Stimulated activated CD4-positive, alpha-beta T cell treated with anti-CD3 and anti-CD28 coated beads, Interleukin-4, amount 100 ng/mL, for 48 hours (primary cell): ENCODE results near the gene OR5H15.
"Not testable (repeated sequence)": the region's sequence is repeated elsewhere in the genome, so short reads cannot be mapped to it uniquely, and the experiment has no call there.

Experiments
- DNase-seq, 2 donors: peaks; one replicate each; pipeline ENCODE4 v3.0.0-alpha.2; 2020; ENCODE audit warnings: low read depth in 2 of 2

Gene OR5H15

DNA sequence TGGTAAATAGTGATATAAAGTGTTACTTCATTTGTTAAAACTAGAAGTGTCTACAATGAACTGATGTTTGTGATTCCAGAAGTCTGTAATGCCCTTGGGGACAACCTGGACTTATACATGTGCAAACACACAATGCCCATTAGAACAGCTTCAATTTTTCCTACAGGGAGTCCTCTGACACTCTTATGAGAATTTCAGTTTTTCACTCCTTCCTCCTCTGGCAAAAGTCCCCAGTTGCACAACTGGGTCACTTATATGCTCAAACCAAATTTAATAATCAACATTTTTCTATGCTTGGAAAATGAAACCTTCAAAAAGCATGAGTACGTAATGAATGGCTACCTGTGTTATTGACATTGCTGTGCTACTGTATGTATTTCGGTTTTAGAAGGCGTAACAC, at the start of gene OR5H15:
Gene OR5H15, plus strand, starts transcription at position 301 of the 400 bp plus-strand sequence. CDS start 2,004 bp downstream, outside the sequence.
- DNase-seq, result no peak

DNA sequence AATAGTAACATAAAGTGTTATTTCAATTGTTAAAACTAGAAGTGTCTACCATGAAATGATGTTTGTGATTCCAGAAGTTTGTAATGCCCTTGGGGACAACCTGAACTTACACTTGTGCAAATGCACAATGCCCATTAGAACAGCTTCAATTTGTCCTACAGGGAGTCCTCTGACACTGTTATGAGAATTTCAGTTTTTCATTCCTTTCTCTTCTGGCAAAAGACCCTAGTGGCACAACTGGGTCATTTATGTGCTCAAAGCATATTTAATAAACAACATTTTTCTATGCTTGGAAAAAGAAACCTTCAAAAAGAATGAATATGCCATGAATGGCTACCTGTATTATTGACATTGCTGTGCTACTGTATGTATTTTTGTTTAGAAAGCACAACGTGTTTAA, 36.1 kb upstream of the OR5H15 start, which contains the start of gene OR5H1:
Gene OR5H1, plus strand, starts transcription at position 301 of the 400 bp plus-strand sequence. CDS start 1,977 bp downstream, outside the sequence.
- DNase-seq, result no peak

DNA sequence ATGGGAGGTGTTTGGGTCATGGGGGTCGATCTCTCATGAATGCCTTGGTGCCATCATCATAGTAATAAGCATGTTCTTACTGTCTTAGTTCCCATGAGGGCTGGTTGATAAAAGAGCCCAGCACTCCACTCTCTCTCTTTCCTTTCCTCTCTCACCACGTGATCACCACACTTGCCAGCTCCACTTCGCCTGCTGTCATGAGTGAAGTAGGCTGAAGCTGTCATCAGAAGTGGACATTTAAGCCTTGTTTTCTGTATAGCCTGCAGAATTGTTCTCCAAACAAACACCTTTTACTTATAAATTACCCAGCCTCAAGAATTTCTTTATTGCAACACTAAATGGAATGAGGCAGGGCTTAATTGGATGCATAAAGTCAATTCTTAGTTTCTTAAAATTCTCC, 29.9 kb upstream of the OR5H15 start:
- DNase-seq, result no peak

DNA sequence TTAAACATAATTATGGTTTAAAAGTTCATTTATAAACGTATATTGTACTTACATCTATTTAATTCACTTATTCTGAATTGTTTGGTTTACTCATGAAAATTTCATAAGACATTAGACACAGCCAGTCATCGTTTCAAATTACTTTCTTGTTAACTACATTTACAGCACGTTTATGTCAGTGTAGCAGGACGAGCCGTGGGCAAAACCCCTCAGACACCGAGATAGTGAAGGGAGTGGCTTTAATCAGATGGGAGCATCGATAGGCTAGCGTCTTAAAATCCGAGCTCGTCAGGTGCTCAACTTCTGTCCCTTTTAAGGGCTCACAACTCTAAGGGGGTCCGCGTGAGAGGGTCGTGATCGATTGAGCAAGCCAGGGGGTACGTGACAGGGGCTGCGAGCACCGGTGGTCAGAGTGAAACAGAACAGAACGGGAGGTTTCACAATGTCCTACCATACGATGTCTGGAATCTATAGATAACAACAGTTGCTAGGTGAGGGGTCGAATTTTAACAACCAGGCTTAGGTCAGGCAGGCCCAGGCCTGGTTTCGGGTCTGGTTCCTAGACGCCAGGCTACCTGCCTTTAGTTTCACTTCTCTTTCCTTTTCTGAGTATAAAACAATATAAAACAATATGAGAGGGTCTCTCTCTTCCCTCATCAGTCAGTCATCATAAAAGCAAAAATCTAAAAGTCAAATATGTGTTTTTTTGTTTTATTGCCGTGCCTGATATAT, 28.5 kb upstream of the OR5H15 start:
- not testable (repeated sequence) for DNase-seq

DNA sequence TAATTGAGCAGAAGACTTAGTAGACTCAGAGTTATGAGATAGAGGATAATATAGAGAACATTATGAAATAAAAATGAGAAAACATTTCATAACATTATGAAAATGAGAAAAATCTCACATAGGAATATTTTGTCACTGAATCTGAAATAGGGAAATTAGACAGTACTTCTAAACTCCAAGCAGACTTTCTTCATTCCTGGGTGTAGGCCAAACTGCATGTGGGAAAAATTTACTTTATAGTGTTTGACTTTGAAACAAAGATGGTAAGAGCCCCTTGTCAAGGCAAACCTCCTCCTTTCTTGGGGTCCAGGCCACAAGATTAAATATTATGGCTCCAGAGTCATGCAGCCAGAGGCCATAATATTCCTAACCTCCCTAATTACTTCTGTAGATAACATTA, 26.0 kb upstream of the OR5H15 start:
- DNase-seq, result no peak

DNA sequence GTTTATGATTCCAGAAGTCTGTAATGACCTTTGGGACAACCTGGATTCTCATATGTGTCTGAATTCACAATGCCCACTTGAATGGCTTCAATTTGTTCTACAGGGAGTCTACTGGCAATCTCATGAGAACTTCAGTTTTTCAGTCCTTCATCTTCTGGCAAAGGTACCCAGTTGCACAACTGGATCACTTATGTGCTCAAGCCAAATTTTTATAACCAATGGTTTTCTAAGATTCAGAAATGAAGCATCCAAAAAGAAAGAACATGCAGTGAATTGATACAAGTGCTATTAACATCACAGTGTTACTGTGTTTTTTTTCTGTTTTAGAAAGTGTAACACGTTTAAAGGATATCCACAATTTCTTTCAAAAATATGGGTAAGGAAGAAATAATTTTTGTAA, 19.3 kb upstream of the OR5H15 start, which contains the start of gene OR5H14:
Gene OR5H14, plus strand, starts transcription at position 301 of the 400 bp plus-strand sequence. CDS start 1,907 bp downstream, outside the sequence.
- DNase-seq, result no peak

DNA sequence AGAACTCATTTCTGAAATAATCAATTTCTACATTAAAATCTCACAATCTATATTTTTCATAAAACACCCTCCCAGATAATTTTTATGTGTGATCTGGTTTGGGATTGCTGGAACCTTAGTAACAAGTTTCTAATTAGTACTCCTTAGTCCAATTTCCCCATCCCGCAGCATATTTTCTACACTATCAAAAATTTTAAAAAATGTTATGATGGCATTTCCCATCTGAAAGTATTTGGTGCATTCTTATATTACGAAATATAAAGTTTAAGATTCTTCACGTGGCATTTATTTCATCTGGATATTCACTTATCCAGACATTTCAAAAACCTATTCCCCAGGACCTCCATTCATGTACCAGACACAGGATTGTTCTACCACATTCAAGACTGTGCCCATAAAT, 17.7 kb upstream of the OR5H15 start:
- DNase-seq, result no peak

DNA sequence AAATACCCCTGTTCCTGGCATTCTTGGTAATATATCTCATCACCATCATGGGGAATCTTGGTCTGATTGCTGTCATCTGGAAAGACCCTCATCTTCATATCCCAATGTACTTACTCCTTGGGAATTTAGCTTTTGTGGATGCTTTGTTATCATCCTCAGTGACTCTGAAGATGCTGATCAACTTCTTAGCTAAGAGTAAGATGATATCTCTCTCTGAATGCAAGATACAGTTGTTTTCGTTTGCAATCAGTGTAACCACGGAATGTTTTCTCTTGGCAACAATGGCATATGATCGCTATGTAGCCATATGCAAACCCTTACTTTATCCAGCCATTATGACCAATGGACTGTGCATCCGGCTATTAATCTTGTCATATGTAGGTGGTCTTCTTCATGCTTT, 17.0 kb upstream of the OR5H15 start:
- DNase-seq, result not testable (repeated sequence)

DNA sequence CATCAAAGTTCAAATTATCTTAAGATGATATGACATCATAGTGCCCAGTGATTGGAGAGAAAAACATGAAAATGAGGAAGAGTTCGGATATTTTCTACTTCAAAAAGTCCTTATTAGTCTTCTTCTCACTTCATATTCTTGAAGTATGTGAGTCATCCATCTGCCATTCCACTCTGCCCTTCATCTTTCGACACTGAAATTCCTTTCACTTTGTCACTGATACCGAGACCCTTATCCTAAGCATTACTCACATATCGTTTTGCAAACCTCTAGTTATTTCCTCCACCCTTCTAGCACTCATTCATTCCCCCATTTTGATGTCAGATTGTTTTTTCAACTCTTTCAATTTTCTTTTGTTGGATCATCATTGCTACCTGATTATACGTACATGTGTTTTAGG, 15.3 kb upstream of the OR5H15 start:
- no peak for DNase-seq

DNA sequence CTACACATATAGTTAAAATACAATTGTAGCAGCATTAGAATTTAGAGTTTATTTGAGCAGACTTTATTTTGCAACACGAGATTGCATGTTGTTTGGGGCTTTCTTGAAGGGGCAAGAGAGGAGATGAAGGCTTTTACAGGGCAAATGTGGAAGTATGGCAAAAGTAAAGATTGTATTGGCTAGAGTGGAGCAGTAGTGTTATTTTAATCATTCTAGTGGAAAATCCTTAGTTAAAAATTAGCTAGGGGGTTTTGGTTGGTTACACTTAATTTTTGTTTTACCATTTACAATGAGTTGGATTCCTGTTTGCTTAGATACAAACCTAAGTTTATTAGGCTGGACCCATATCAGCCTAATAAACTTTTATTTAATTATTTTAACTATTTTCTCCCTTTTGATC, 4.6 kb downstream of the OR5H15 start:
- DNase-seq, result no peak

DNA sequence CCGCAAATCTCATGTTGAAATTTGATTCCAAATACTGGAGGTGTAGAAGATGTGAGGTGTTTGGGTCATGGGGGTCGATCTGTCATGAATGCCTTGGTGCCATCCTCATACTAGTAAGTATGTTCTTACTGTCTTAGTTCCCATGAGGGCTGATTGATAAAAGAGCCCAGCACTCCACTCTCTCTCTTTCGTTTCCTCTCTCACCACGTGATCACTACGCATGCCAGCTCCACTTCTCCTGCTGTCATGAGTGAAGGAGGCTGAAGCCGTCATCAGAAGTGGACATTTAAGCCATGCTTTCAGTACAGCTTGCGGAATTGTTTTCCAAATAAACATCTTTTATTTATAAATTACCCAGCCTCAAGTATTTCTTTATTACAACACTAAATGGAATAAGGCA, 6.1 kb downstream of the OR5H15 start:
- no peak for DNase-seq

DNA sequence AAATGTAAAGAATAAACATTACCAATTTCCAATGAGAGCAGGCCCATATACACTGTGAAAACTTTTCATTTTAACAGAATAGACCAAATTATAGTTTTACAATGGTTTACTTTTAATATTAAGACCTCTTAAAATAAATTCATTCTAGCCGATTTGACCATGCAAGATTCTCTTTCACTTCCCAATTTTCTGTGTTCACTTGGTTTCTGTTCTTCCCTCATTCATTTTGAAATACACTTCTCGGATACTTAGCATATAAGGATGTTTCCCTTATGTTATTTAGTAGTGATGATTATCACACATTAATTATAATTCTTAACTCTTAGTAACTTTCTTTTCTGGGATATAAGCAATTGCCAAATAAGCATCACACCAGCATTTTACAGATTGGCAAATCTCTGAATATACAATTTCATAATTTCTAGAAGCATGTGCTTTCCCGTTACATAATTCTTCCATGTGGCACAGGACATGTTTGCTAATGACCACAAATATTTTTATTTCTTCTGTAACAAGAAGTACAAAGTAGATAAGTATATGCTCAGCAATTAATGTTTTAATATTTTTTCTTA, 13.9 kb downstream of the OR5H15 start:
- DNase-seq, result no peak

DNA sequence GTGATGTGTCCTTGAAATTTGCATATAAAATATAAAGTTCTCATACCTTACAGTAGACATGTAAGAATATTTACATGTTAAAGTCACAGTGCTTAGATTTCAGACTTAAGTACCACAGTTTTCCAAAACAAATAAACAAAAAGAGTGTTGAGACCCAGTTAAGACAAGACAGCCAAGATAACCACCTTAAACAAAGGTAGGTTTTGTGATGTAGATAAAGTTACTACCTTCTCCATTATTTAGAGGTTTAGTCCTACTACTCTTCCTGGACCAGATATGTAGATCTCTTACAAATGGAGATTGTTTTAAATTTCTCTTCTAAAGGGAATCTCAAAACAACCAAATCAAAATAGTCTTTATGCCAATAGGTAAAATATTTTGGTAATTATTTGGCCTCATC, 15.7 kb downstream of the OR5H15 start:
- no peak for DNase-seq

DNA sequence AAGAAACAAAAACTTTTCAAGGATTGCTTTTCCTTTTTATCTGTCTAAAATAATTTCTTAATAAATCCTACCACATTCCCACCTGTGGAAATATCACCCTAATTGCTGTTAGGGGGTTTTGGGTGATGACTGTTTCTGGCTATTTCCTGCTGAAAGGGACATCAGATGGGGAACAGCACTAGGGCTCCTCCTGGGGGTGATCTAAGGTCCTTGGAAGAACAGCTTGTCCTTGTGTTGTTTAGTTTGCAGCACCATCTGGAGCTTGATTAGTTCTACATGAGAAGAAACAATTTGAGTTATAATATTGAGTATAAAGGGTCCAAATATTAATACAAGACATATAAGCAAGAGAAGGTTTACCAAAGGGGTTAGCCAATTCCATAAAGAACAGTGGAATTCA, 18.7 kb downstream of the OR5H15 start:
- DNase-seq, result no peak

DNA sequence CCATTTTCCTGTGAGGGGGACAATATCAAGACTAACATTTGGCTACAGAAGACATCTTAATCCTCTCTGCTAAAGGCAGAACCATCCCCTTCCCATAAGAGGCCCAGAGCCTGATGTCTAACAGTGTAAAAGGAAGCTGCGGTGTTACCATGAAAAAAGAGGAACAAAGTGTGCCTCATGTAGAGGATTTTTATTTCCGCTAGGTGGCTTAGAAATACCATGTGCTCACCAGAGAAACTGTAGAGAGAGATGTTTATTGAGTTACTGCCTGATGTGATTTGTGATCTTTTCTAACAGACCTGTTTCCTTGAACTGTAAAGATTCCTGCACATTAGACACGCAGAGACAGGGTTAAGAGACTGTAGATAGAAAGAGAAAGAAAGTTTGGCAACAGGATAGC, 22.0 kb downstream of the OR5H15 start:
- DNase-seq, result no peak

DNA sequence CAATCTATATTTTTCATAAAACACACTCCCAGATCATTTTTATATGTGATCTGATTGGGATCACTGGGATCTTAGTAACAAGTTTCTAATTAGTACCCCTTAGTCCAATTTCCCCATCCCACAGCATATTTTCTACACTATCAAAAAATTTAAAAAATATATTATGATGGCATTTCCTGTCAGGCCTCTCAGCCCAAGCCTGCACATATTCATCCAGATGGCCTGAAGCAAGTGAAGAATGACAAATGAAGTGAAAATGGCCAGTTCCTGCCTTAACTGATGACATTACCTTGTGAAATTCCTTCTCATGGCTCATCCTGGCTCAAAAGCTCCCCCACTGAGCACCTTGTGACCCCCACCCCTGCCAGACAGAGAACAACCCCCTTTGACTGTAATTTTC, 24.4 kb downstream of the OR5H15 start:
- not testable (repeated sequence) for DNase-seq

DNA sequence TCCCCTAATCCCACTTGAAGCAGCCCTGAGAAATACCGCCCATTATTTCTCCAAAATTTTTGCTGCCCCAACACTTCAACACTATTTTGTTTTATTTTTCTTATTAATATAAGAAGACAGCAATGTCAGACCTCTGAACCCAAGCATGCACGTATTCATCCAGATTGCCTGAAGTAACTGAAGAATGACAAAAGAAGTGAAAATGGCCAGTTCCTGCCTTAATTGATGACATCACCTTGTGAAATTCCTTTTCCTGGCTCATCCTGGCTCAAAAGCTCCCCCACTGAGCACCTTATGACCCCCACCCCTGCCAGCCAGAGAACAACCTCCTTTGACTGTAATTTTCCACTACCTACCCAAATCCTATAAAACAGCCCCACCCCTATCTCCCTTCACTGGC, 29.8 kb downstream of the OR5H15 start:
- DNase-seq, result not testable (repeated sequence)

DNA sequence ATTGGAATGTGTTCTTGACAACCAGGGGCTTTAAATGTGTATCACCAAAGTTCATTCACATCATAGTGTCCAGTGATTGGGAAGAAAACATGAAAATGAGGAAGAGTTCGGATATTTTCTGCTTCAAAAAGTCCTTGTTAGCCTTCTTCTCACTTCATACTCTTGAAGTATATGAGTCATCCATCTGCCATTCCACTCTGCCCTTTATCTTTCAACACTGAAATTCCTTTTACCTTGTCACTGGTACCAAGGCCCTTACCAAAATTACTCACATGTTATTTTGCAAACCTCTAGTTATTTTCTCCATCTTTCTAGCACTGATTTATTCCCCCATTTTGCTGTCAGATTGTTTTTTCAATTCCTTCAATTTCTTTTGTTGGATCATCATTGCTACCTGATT, 32.5 kb downstream of the OR5H15 start:
- DNase-seq, result no peak

DNA sequence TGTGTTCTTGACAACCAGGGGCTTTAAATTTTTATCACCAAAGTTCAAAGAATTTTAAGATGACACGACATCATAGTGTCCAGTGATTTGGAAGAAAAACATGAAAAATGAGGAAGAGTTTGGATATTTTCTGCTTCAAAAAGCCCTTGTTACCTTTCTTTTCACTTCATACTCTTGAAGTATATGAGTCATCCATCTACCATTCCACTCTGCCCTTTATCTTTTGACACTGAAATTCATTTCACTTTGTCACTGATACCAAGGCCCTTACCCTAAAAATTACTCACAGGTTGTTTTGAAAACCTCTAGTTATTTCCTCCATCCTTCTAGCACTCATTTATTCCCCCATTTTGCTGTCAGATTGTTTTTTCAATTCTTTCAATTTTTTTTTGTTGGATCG, 42.7 kb downstream of the OR5H15 start:
- no peak for DNase-seq

DNA sequence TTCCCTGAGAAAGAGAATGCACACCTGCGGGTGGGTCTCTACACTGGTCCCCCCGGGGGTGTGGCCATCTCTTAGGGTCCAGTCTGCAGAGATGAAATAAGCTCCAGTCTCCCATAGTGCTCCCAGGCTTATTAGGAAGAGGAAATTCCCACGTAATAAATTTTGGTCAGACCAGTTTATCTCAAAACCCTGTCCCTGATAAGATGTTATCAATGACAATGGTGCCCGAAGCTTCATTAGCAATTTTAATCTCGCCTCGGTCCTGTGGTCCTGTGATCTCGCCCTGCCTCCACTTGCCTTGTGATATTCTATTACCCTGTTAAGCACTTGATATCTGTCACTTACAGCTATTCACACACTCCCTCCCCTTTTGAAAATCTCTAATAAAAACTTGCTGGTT, 46.8 kb downstream of the OR5H15 start:
- no peak for DNase-seq

DNA sequence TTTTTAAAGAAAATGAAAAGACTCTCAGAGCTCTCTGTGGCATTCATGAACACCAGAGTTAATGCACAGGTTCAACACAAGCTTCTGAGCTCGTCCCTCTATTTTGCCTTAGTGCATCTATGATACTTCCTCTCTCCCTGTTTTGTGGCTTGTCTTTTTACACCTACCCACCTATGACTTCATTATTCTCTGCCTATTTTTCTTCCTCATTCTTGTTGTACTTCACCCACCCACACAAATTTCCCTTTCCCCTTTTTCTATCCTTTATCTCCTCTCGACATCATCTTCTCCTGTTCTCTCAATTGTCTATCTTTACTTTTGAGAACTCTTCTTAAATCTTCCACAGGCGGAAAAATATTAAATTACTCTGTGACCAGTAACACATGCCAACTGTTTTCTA, 48.6 kb downstream of the OR5H15 start:
- DNase-seq, result no peak
